ENCODE data around the gene NHS.
"Not testable (repeated sequence)": the region's sequence is repeated elsewhere in the genome, so short reads cannot be mapped to it uniquely, and the experiment has no call there.

NHS gene

GRCh38 chrX:17549107-17549651 lies 174.2 kb downstream of the NHS start:
- DNase-seq (ENCODE audit: low spot score), result no peak

- no peak for DNase-seq (ENCODE audit: low spot score)
Measured at GRCh38 chrX:17550011-17550410, 175.0 kb downstream of the NHS start.

GRCh38 chrX:17552044-17552650 lies 177.1 kb downstream of the NHS start:
- DNase-seq (ENCODE audit: low spot score), result no peak

- DNase-seq (ENCODE audit: low spot score), result no peak
Measured at GRCh38 chrX:17553469-17553868, 178.5 kb downstream of the NHS start.

- DNase-seq (ENCODE audit: low spot score), result no peak
Measured at GRCh38 chrX:17553961-17554482, 179.0 kb downstream of the NHS start.

- no peak for DNase-seq (ENCODE audit: low spot score)
Measured at GRCh38 chrX:17554914-17555313, 179.9 kb downstream of the NHS start.

- DNase-seq (ENCODE audit: low spot score), result no peak
Measured at GRCh38 chrX:17555846-17556245, 180.8 kb downstream of the NHS start.

GRCh38 chrX:17559728-17560379 lies 184.9 kb downstream of the NHS start:
- no peak for DNase-seq (ENCODE audit: low spot score)

- no peak for DNase-seq (ENCODE audit: low spot score)
Measured at GRCh38 chrX:17560385-17560784, 185.4 kb downstream of the NHS start.

- no peak for DNase-seq (ENCODE audit: low spot score)
Measured at GRCh38 chrX:17563076-17563475, 188.1 kb downstream of the NHS start.

GRCh38 chrX:17563515-17563914 lies 188.5 kb downstream of the NHS start:
- DNase-seq (ENCODE audit: low spot score), result no peak

GRCh38 chrX:17564689-17565409 lies 189.8 kb downstream of the NHS start:
- DNase-seq (ENCODE audit: low spot score), result no peak

GRCh38 chrX:17566740-17567139 lies 191.7 kb downstream of the NHS start:
- no peak for DNase-seq (ENCODE audit: low spot score)

- no peak for DNase-seq (ENCODE audit: low spot score)
Measured at GRCh38 chrX:17567187-17567586, 192.2 kb downstream of the NHS start.

GRCh38 chrX:17567821-17568220 lies 192.8 kb downstream of the NHS start:
- no peak for DNase-seq (ENCODE audit: low spot score)

- DNase-seq (ENCODE audit: low spot score), result not testable (repeated sequence)
Measured at GRCh38 chrX:17568804-17569203, 193.8 kb downstream of the NHS start.

- DNase-seq (ENCODE audit: low spot score), result no peak
Measured at GRCh38 chrX:17579026-17579425, 204.0 kb downstream of the NHS start.

- no peak for DNase-seq (ENCODE audit: low spot score)
Measured at GRCh38 chrX:17580539-17581152, 205.6 kb downstream of the NHS start.

GRCh38 chrX:17581641-17582040 lies 206.6 kb downstream of the NHS start:
- DNase-seq (ENCODE audit: low spot score), result no peak

GRCh38 chrX:17584248-17584681 lies 209.3 kb downstream of the NHS start:
- no peak for DNase-seq (ENCODE audit: low spot score)

- DNase-seq (ENCODE audit: low spot score), result no peak
Measured at GRCh38 chrX:17585006-17585405, 210.0 kb downstream of the NHS start.

GRCh38 chrX:17587366-17587765 lies 212.4 kb downstream of the NHS start:
- DNase-seq (ENCODE audit: low spot score), result no peak
